PFSK-1 (cell line): ENCODE measurements around the gene ZSWIM6.

Experiments used
- FOXP2 ChIP-seq: optimal IDR thresholded peaks from 2 replicates; pipeline ENCODE3; 2011; ENCODE audit warnings: borderline replicate concordance, control low read depth, inconsistent platforms; ENCODE audit not compliant: insufficient read depth; ENCODE audit errors: extremely low read length, extremely low read depth
- POLR2AphosphoS5 ChIP-seq: IDR thresholded peaks from 2 replicates; pipeline ENCODE4 v1.6.1; 2012; ENCODE audit warnings: low read depth, mild to moderate bottlenecking, control low read depth, low read length, moderate library complexity
- REST ChIP-seq, 2 experiments: IDR thresholded peaks; 2 replicates each; pipeline versions ENCODE4 v1.6.1 to v1.8.0; 2011 to 2012; ENCODE audit warnings: low read depth in 2 of 2, low read length in 2 of 2, control low read depth in 1 of 2, inconsistent platforms in 1 of 2, mild to moderate bottlenecking in 1 of 2, moderate library complexity in 1 of 2; ENCODE audit not compliant: insufficient read depth in 1 of 2
- SIN3A ChIP-seq: IDR thresholded peaks from 2 replicates; pipeline ENCODE4 v1.6.1; 2012; ENCODE audit warnings: mild to moderate bottlenecking, low read length, moderate library complexity, borderline replicate concordance; ENCODE audit not compliant: insufficient read depth
- TAF1 ChIP-seq: IDR thresholded peaks from 2 replicates; pipeline ENCODE4 v1.6.1; 2012; ENCODE audit warnings: low read length, control low read depth, borderline replicate concordance; ENCODE audit not compliant: insufficient read depth

Gene ZSWIM6

GRCh38 chr5:61586096-61587084 lies 254.3 kb downstream of the ZSWIM6 start:
- TF ChIP-seq SIN3A (no peak), REST (IDR thresholded peaks at IDR 0.05; ENCODE audit: insufficient read depth in 1 of 2, low read depth in 2 of 2, low read length in 2 of 2) (no peak), TAF1 (no peak), FOXP2 (no peak), POLR2AphosphoS5 (no peak)

GRCh38 chr5:61587125-61587524 lies 255.1 kb downstream of the ZSWIM6 start:
- TF ChIP-seq FOXP2 (no peak), TAF1 (no peak), REST (IDR thresholded peaks at IDR 0.05; ENCODE audit: insufficient read depth in 1 of 2, low read depth in 2 of 2, low read length in 2 of 2) (no peak), POLR2AphosphoS5 (no peak), SIN3A (no peak)

GRCh38 chr5:61588216-61588615 lies 256.2 kb downstream of the ZSWIM6 start:
- TF ChIP-seq FOXP2 (no peak), POLR2AphosphoS5 (no peak), TAF1 (no peak), SIN3A (no peak), REST (IDR thresholded peaks at IDR 0.05; ENCODE audit: insufficient read depth in 1 of 2, low read depth in 2 of 2, low read length in 2 of 2) (no peak)

GRCh38 chr5:61589946-61590345 lies 257.9 kb downstream of the ZSWIM6 start:
- TF ChIP-seq POLR2AphosphoS5 (no peak), TAF1 (no peak), SIN3A (no peak), FOXP2 (no peak), REST (IDR thresholded peaks at IDR 0.05; ENCODE audit: insufficient read depth in 1 of 2, low read depth in 2 of 2, low read length in 2 of 2) (no peak)

- TF ChIP-seq REST (IDR thresholded peaks at IDR 0.05; ENCODE audit: insufficient read depth in 1 of 2, low read depth in 2 of 2, low read length in 2 of 2) (no peak), SIN3A (no peak), TAF1 (no peak), FOXP2 (no peak), POLR2AphosphoS5 (no peak)
Measured at GRCh38 chr5:61590473-61590872, 258.4 kb downstream of the ZSWIM6 start.
